ENCODE results near the gene ROBO1.

DNA sequence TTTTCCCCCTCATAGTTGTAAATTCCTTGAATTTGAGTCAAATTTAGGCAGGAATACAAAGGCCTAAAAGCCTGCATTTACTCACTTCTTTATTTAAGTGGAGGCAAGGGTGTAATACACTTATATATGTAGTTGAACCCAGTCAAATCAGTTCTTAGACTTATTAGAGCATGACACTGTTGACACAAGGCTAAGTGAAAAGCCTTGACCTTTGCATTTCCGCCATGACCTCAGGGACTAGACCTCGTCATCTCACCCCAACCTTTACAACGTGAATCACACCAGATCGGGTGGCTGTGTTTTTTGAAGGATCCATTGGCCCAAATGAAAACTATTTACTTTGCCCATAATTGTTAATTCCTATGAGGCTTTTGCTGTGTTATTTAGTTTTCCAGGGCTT, 774.4 kb downstream of the ROBO1 start:
- TF ChIP-seq, protein P1, sequence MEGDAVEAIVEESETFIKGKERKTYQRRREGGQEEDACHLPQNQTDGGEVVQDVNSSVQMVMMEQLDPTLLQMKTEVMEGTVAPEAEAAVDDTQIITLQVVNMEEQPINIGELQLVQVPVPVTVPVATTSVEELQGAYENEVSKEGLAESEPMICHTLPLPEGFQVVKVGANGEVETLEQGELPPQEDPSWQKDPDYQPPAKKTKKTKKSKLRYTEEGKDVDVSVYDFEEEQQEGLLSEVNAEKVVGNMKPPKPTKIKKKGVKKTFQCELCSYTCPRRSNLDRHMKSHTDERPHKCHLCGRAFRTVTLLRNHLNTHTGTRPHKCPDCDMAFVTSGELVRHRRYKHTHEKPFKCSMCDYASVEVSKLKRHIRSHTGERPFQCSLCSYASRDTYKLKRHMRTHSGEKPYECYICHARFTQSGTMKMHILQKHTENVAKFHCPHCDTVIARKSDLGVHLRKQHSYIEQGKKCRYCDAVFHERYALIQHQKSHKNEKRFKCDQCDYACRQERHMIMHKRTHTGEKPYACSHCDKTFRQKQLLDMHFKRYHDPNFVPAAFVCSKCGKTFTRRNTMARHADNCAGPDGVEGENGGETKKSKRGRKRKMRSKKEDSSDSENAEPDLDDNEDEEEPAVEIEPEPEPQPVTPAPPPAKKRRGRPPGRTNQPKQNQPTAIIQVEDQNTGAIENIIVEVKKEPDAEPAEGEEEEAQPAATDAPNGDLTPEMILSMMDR (IDR thresholded peaks at IDR 0.05): no peak
- TF ChIP-seq EZH2phosphoT487 (IDR thresholded peaks at IDR 0.05) (no peak), EZH2 (IDR thresholded peaks at IDR 0.05) (no peak)
